ENCODE results near the gene EFS.

GRCh38 chr14:23352506-23353432, 12.2 kb downstream of the EFS start, which contains the start of gene SLC22A17:
- TF ChIP-seq POLR2A (IDR thresholded peaks at IDR 0.05), result peak; percentile 59 to 62
- TF ChIP-seq CTCF (IDR thresholded peaks at IDR 0.05), result peak in 2 of 4 experiments; percentile 31 to 38

Data from gastroesophageal sphincter (tissue), 3 donors.